ENCODE data around the gene UBR7. TPM values are rescaled to one million over a fixed set of nuclear protein-coding genes. Genes with fewer than 3 reads are reported as not detected.

UBR7 gene
- total and polyA plus RNA-seq, 7 experiments from 2014 or later = 10.1 to 31.3 (median 13.6) TPM

GRCh38 chr14:93212432-93212831 lies 5.4 kb downstream of the UBR7 start:
- DNase-seq = no peak
- H3K27ac ChIP-seq (ENCODE audit: low read depth, low read length) = no peak overlapping the region
- Mint-ChIP-seq H3K36me3 (peaks cover 0 to 30% (median 9%) of the 10 kb centered on the region in 5 donors), H3K9me3 (no peaks in the 10 kb centered on the region), H3K27me3 (no peaks in the 10 kb centered on the region), H3K4me3 (no peak overlapping the region), H3K27ac (peak overlapping the region in 1 of 9 donors; percentile 22), H3K4me1 (peaks cover 10 to 29% (median 21%) of the 10 kb centered on the region in 7 donors)
- intact Hi-C loops (cut with micrococcal nuclease) = no loop called here
- H3K4me3 ChIP-seq (ENCODE audit: low read length) = no peak overlapping the region
- H3K36me3 ChIP-seq (ENCODE audit: control insufficient read depth in 2 of 3, insufficient read depth in 3 of 3, low read length in 3 of 3) = peaks cover 0 to 37% (median 14%) of the 10 kb centered on the region in 3 experiments
- peaks cover 6 to 7% of the 10 kb centered on the region in 2 donors for H3K4me1 ChIP-seq (ENCODE audit: control insufficient read depth in 2 of 2, insufficient read depth in 2 of 2, low read length in 2 of 2)
- ChIA-PET POLR2A (no interaction called here), CTCF (no interaction called here)
- no peaks in the 10 kb centered on the region for H3K9me3 ChIP-seq (ENCODE audit: control insufficient read depth in 2 of 3, low read length in 3 of 3)
- H3K27me3 ChIP-seq (ENCODE audit: control insufficient read depth in 2 of 2, insufficient read depth in 2 of 2, low read length in 2 of 2) = no peaks in the 10 kb centered on the region
- no peak for ATAC-seq

- CTCF ChIA-PET = no interaction called here
- Mint-ChIP-seq H3K27me3 (no peaks in the 10 kb centered on the region), H3K4me1 (peaks cover 0 to 9% (median 4%) of the 10 kb centered on the region in 7 donors), H3K36me3 (peaks cover 4 to 34% (median 11%) of the 10 kb centered on the region in 5 donors), H3K9me3 (no peaks in the 10 kb centered on the region), H3K27ac (no peak overlapping the region), H3K4me3 (no peak overlapping the region)
- intact Hi-C loops (cut with micrococcal nuclease) = no loop called here
- no peak overlapping the region for H3K27ac ChIP-seq (ENCODE audit: low read depth, low read length)
- no peaks in the 10 kb centered on the region for H3K4me1 ChIP-seq (ENCODE audit: control insufficient read depth in 2 of 2, insufficient read depth in 2 of 2, low read length in 2 of 2)
- no peaks in the 10 kb centered on the region for H3K27me3 ChIP-seq (ENCODE audit: control insufficient read depth in 2 of 2, insufficient read depth in 2 of 2, low read length in 2 of 2)
- no peak overlapping the region for H3K4me3 ChIP-seq (ENCODE audit: low read length)
- peaks cover 0 to 36% (median 14%) of the 10 kb centered on the region in 3 experiments for H3K36me3 ChIP-seq (ENCODE audit: control insufficient read depth in 2 of 3, insufficient read depth in 3 of 3, low read length in 3 of 3)
- ATAC-seq = no peak
- POLR2A ChIA-PET = no interaction called here
- no peaks in the 10 kb centered on the region for H3K9me3 ChIP-seq (ENCODE audit: control insufficient read depth in 2 of 3, low read length in 3 of 3)
- no peak for DNase-seq
Observed at GRCh38 chr14:93214598-93214997, 7.5 kb downstream of the UBR7 start.

DNA sequence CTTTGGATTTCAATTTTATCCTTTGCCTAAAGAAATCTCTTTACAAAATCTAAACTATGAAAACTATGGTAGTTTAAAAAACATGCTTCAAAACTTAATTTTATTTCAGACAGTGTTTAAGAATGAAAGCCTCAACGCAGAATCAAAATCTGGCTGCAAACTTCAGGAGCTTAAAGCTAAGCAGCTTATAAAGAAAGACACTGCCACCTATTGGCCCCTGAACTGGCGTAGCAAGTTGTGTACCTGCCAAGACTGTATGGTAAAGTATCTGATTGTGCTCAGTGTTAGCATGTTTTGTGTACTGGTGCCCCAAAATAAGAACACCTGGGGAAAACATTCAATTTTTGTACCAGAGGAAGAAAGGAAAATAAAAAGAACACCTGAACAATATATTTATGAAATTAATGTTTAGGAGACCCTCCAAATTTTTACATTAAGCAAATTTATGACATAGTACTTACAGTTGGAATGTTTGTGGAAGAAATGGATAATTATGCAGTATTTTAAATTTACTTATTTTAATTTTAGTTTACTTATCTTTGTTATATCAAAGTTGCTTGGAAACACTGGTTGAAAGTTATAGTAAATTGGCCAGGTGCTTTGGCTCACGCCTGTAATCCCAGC lies 12.2 kb downstream of the UBR7 start:
- peaks cover 0 to 4% (median 0%) of the 10 kb centered on the region in 7 donors for H3K4me1 Mint-ChIP-seq
- ChIA-PET POLR2A (interaction anchor here (0.8 to 1.0 kb wide), 2 partner anchors 33 to 106 kb away, joined by 3 read pairs; no protein-coding TSS in a partner anchor), CTCF (interaction anchor here (0.6 to 2.3 kb wide), 11 partner anchors 11 to 1661 kb away, joined by 3 to 21 read pairs (median 4); partner anchors contain the start of genes LYSET and MOAP1)
- Histone ChIP-seq H3K4me1 (ENCODE audit: control insufficient read depth in 2 of 2, insufficient read depth in 2 of 2, low read length in 2 of 2) (no peaks in the 10 kb centered on the region), H3K9me3 (ENCODE audit: control insufficient read depth in 2 of 3, low read length in 3 of 3) (no peaks in the 10 kb centered on the region), H3K4me3 (ENCODE audit: low read length) (no peak overlapping the region), H3K27ac (ENCODE audit: low read depth, low read length) (no peak overlapping the region), H3K36me3 (ENCODE audit: control insufficient read depth in 2 of 3, insufficient read depth in 3 of 3, low read length in 3 of 3) (peaks cover 0 to 58% (median 9%) of the 10 kb centered on the region in 3 experiments), H3K27me3 (ENCODE audit: control insufficient read depth in 2 of 2, insufficient read depth in 2 of 2, low read length in 2 of 2) (no peaks in the 10 kb centered on the region)
- no peak overlapping the region for H3K27ac Mint-ChIP-seq
- H3K9me3 Mint-ChIP-seq = no peaks in the 10 kb centered on the region
- no peak overlapping the region for H3K4me3 Mint-ChIP-seq
- intact Hi-C loops (cut with micrococcal nuclease) = loop anchor here (1.0 kb wide), 6 partner anchors 34 to 267 kb away; partner anchors contain the start of genes LYSET (in 1 of the 2) and MOAP1 (in 1 of the 2)
- DNase-seq (peak in 7 of 9 donors; percentile 27 to 66 (median 56)), ATAC-seq (peak; percentile 87)
- no peaks in the 10 kb centered on the region for H3K27me3 Mint-ChIP-seq
- H3K36me3 Mint-ChIP-seq = peaks cover 9 to 34% (median 23%) of the 10 kb centered on the region in 5 donors

DNA sequence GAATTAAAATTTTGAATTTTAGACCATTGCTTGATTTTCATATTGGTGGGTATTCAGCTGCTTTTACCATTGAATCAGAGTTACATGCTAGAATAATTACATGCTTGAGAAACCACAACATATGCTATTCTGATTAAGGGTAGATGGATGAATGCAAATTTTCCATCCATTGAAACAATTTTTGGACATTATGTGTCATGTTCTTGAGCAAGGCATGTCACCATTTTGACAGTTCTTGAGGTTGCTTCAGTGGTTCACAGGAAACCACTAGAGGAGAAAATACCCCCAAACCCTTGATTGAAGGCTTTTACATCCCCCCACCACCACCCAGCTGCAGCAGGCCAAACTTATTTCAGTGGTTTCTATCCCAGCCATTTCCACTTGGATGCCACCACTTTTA lies 13.5 kb downstream of the UBR7 start:
- H3K4me1 Mint-ChIP-seq = peaks cover 0 to 4% (median 0%) of the 10 kb centered on the region in 7 donors
- ATAC-seq (no peak), DNase-seq (no peak)
- Histone ChIP-seq H3K9me3 (ENCODE audit: control insufficient read depth in 2 of 3, low read length in 3 of 3) (no peaks in the 10 kb centered on the region), H3K27me3 (ENCODE audit: control insufficient read depth in 2 of 2, insufficient read depth in 2 of 2, low read length in 2 of 2) (no peaks in the 10 kb centered on the region), H3K27ac (ENCODE audit: low read depth, low read length) (no peak overlapping the region), H3K4me3 (ENCODE audit: low read length) (no peak overlapping the region), H3K36me3 (ENCODE audit: control insufficient read depth in 2 of 3, insufficient read depth in 3 of 3, low read length in 3 of 3) (peaks cover 0 to 57% (median 4%) of the 10 kb centered on the region in 3 experiments), H3K4me1 (ENCODE audit: control insufficient read depth in 2 of 2, insufficient read depth in 2 of 2, low read length in 2 of 2) (no peaks in the 10 kb centered on the region)
- H3K27me3 Mint-ChIP-seq = no peaks in the 10 kb centered on the region
- no peak overlapping the region for H3K27ac Mint-ChIP-seq
- intact Hi-C loops (cut with micrococcal nuclease) = no loop called here
- H3K9me3 Mint-ChIP-seq = no peaks in the 10 kb centered on the region
- H3K4me3 Mint-ChIP-seq = no peak overlapping the region
- ChIA-PET POLR2A (interaction anchor here (0.7 to 1.1 kb wide), 2 partner anchors 13 to 36 kb away, joined by 3 to 4 read pairs; partner anchors contain the start of genes LYSET and MOAP1), CTCF (interaction anchor here (0.9 kb wide), 1 partner anchor 268 kb away, joined by 5 read pairs; no protein-coding TSS in a partner anchor)
- H3K36me3 Mint-ChIP-seq = peaks cover 9 to 39% (median 27%) of the 10 kb centered on the region in 5 donors

DNA sequence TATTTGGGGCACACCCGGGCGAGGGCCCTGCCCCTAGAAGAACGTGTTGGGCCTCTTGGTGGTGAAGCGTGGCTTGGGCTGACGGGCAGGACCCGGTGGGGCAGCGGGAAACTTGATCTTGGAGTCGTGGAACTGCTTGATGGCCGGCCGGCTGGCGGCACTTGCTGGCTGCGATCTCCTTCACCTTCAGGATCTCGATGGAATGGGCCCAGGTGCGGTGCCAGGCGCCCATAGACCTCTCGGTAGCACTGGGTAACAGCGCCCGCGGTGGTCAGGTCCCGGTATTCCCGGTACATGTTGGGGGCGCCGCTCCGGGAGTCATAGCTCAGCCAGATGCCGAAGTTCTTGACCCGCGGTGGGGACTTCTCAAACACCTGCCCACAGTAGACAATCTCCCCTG lies 16.5 kb downstream of the UBR7 start:
- Mint-ChIP-seq H3K9me3 (no peaks in the 10 kb centered on the region), H3K27me3 (no peaks in the 10 kb centered on the region), H3K36me3 (peaks cover 13 to 59% (median 51%) of the 10 kb centered on the region in 5 donors), H3K27ac (no peak overlapping the region), H3K4me3 (no peak overlapping the region), H3K4me1 (peaks cover 0 to 4% (median 0%) of the 10 kb centered on the region in 7 donors)
- intact Hi-C loops (cut with micrococcal nuclease) = no loop called here
- Histone ChIP-seq H3K27me3 (ENCODE audit: control insufficient read depth in 2 of 2, insufficient read depth in 2 of 2, low read length in 2 of 2) (no peaks in the 10 kb centered on the region), H3K4me3 (ENCODE audit: low read length) (no peak overlapping the region), H3K27ac (ENCODE audit: low read depth, low read length) (no peak overlapping the region), H3K36me3 (ENCODE audit: control insufficient read depth in 2 of 3, insufficient read depth in 3 of 3, low read length in 3 of 3) (peaks cover 5 to 66% (median 6%) of the 10 kb centered on the region in 3 experiments), H3K4me1 (ENCODE audit: control insufficient read depth in 2 of 2, insufficient read depth in 2 of 2, low read length in 2 of 2) (no peaks in the 10 kb centered on the region), H3K9me3 (ENCODE audit: control insufficient read depth in 2 of 3, low read length in 3 of 3) (no peaks in the 10 kb centered on the region)
- no peak for DNase-seq
- ATAC-seq = no peak
- CTCF ChIA-PET = no interaction called here
- POLR2A ChIA-PET = no interaction called here

GRCh38 chr14:93228550-93228949 lies 21.5 kb downstream of the UBR7 start:
- intact Hi-C loops (cut with micrococcal nuclease) = no loop called here
- ChIA-PET POLR2A (no interaction called here), CTCF (no interaction called here)
- Histone ChIP-seq H3K9me3 (ENCODE audit: control insufficient read depth in 2 of 3, low read length in 3 of 3) (no peaks in the 10 kb centered on the region), H3K4me3 (ENCODE audit: low read length) (no peak overlapping the region), H3K4me1 (ENCODE audit: control insufficient read depth in 2 of 2, insufficient read depth in 2 of 2, low read length in 2 of 2) (peaks cover 0 to 4% of the 10 kb centered on the region in 2 donors), H3K36me3 (ENCODE audit: control insufficient read depth in 2 of 3, insufficient read depth in 3 of 3, low read length in 3 of 3) (peaks cover 5 to 44% (median 6%) of the 10 kb centered on the region in 3 experiments), H3K27me3 (ENCODE audit: control insufficient read depth in 2 of 2, insufficient read depth in 2 of 2, low read length in 2 of 2) (no peaks in the 10 kb centered on the region), H3K27ac (ENCODE audit: low read depth, low read length) (no peak overlapping the region)
- ATAC-seq (no peak), DNase-seq (no peak)
- peaks cover 0 to 3% (median 0%) of the 10 kb centered on the region in 11 donors for H3K9me3 Mint-ChIP-seq
- peaks cover 8 to 51% (median 41%) of the 10 kb centered on the region in 5 donors for H3K36me3 Mint-ChIP-seq
- H3K4me1 Mint-ChIP-seq = peaks cover 11 to 15% (median 13%) of the 10 kb centered on the region in 7 donors
- peaks cover 0 to 10% (median 6%) of the 10 kb centered on the region in 5 donors for H3K27me3 Mint-ChIP-seq
- H3K27ac Mint-ChIP-seq = no peak overlapping the region
- H3K4me3 Mint-ChIP-seq = no peak overlapping the region
